CD1c-positive myeloid dendritic cell (primary cell): ENCODE results near the gene KEL.

Experiments used
- DNase-seq: peaks from one replicate; pipeline ENCODE4 v3.0.0-alpha.2; 2016; ENCODE audit errors: extremely low spot score

KEL gene

GRCh38 chr7:142960955-142961512 lies 1.1 kb downstream of the KEL start:
- peak; percentile 8 for DNase-seq

- DNase-seq, result no peak
Observed at GRCh38 chr7:142959202-142959601, 3.0 kb downstream of the KEL start.

- peak; percentile 16 for DNase-seq
Observed at GRCh38 chr7:142957723-142958122, 4.4 kb downstream of the KEL start.

- no peak for DNase-seq
Observed at GRCh38 chr7:142956951-142957623, 5.1 kb downstream of the KEL start.

- peak; percentile 13 for DNase-seq
Observed at GRCh38 chr7:142954680-142955268, 7.4 kb downstream of the KEL start.

GRCh38 chr7:142950235-142950634 lies 11.9 kb downstream of the KEL start:
- no peak for DNase-seq

GRCh38 chr7:142948603-142949002 lies 13.6 kb downstream of the KEL start:
- DNase-seq, result no peak

GRCh38 chr7:142945001-142945400 lies 17.2 kb downstream of the KEL start:
- DNase-seq, result no peak

GRCh38 chr7:142943706-142944268 lies 18.4 kb downstream of the KEL start:
- DNase-seq, result no peak

GRCh38 chr7:142942746-142943145 lies 19.4 kb downstream of the KEL start:
- no peak for DNase-seq

GRCh38 chr7:142941541-142941940 lies 20.6 kb downstream of the KEL start:
- DNase-seq, result no peak

GRCh38 chr7:142940966-142941535 lies 21.1 kb downstream of the KEL start:
- no peak for DNase-seq

- DNase-seq, result no peak
Observed at GRCh38 chr7:142939226-142939910, 22.8 kb downstream of the KEL start, which contains the start of gene LLCFC1. Gene LLCFC1 (plus strand): TSS chr7:142939484. CDS start chr7:142939622, 138 bp downstream.

GRCh38 chr7:142938611-142939010 lies 23.6 kb downstream of the KEL start:
- no peak for DNase-seq

- no peak for DNase-seq
Observed at GRCh38 chr7:142935941-142936565, 26.1 kb downstream of the KEL start.

GRCh38 chr7:142934056-142934455 lies 28.1 kb downstream of the KEL start:
- no peak for DNase-seq

- no peak for DNase-seq
Observed at GRCh38 chr7:142933624-142934023, 28.5 kb downstream of the KEL start, which contains the start of gene TRPV5. Gene TRPV5 (minus strand): TSS chr7:142933746. CDS start chr7:142933459, 287 bp downstream.

- no peak for DNase-seq
Observed at GRCh38 chr7:142933092-142933475, 29.1 kb downstream of the KEL start.

- DNase-seq, result no peak
Observed at GRCh38 chr7:142932386-142933091, 29.6 kb downstream of the KEL start.

GRCh38 chr7:142930126-142930730 lies 31.9 kb downstream of the KEL start:
- no peak for DNase-seq
